Fibroblast of the aortic adventitia (primary cell): ENCODE results near the gene ADAMTS13. TPM values are rescaled to one million over a fixed set of nuclear protein-coding genes. Genes with fewer than 3 reads are reported as not detected.

Experiments used
- DNase-seq: peaks from one replicate; pipeline ENCODE4 v3.0.0-alpha.2; 2010; ENCODE audit warnings: low read depth
- H3K4me3 ChIP-seq: 2 replicates; pipeline ENCODE4 v1.5.1; 2011; ENCODE audit warnings: low read depth, mild to moderate bottlenecking, control low read depth, low read length, moderate library complexity
- total RNA-seq: library from RNA; depleted of rRNA; stranded (reverse); fragments of >200 nt; gene quantifications from 2 replicates; pipeline ENCODE4 v1.2.3, GENCODE V29; 2012; ENCODE audit warnings: low replicate concordance
- TF ChIP-seq, protein P1 (sequence below): IDR thresholded peaks from 2 replicates; pipeline ENCODE4 v1.5.1; 2011; ENCODE audit warnings: mild to moderate bottlenecking, low read length, control low read depth, inconsistent platforms; ENCODE audit not compliant: insufficient read depth

Gene ADAMTS13
- total RNA-seq, 1 donor: 1.4 TPM

DNA sequence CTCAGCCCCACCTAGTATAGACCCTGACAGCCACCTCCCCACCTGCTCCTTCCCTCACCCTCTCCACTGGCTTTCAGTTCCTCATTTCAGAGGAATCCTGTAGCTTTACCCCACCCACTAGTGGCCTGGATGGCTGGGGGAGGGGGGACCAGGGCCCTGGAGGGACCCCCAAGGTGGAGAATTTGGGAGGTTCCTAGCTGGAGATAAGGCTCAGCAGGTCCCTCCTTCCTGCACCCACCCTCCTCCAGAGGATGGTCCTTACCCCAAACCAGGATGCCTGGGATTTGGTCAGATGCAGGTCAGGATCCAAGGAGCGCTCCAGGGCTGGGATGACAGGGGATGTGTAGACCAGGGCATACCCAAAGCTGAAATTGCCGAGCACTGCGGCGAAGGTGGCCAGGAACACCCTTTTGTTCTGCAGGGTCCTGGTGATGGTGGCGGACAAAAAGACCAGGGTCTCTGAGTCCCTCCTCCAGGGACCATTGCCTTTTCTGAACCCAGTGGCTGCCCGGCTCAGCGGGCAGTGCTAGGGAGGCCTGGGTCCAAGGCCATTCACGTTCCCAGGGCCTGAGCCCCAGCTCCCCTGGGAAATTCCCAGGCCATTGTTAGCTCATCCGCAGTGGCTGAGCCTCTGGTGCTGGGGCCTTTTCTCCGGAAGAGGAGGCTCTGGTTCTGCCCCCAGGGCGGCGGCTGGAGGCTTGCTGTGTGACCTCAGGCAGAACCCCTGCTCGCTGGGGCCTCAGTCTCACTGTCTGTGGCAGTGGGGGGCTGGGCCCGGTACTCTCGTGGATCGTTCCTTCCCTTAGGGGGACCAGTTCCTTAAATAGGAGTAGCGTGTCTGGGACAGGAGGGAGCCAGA, 56.1 kb downstream of the ADAMTS13 start:
- H3K4me3 ChIP-seq: peak overlapping the region; percentile 74
- peak; percentile 9 for DNase-seq
- TF ChIP-seq, protein P1, sequence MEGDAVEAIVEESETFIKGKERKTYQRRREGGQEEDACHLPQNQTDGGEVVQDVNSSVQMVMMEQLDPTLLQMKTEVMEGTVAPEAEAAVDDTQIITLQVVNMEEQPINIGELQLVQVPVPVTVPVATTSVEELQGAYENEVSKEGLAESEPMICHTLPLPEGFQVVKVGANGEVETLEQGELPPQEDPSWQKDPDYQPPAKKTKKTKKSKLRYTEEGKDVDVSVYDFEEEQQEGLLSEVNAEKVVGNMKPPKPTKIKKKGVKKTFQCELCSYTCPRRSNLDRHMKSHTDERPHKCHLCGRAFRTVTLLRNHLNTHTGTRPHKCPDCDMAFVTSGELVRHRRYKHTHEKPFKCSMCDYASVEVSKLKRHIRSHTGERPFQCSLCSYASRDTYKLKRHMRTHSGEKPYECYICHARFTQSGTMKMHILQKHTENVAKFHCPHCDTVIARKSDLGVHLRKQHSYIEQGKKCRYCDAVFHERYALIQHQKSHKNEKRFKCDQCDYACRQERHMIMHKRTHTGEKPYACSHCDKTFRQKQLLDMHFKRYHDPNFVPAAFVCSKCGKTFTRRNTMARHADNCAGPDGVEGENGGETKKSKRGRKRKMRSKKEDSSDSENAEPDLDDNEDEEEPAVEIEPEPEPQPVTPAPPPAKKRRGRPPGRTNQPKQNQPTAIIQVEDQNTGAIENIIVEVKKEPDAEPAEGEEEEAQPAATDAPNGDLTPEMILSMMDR: no peak

DNA sequence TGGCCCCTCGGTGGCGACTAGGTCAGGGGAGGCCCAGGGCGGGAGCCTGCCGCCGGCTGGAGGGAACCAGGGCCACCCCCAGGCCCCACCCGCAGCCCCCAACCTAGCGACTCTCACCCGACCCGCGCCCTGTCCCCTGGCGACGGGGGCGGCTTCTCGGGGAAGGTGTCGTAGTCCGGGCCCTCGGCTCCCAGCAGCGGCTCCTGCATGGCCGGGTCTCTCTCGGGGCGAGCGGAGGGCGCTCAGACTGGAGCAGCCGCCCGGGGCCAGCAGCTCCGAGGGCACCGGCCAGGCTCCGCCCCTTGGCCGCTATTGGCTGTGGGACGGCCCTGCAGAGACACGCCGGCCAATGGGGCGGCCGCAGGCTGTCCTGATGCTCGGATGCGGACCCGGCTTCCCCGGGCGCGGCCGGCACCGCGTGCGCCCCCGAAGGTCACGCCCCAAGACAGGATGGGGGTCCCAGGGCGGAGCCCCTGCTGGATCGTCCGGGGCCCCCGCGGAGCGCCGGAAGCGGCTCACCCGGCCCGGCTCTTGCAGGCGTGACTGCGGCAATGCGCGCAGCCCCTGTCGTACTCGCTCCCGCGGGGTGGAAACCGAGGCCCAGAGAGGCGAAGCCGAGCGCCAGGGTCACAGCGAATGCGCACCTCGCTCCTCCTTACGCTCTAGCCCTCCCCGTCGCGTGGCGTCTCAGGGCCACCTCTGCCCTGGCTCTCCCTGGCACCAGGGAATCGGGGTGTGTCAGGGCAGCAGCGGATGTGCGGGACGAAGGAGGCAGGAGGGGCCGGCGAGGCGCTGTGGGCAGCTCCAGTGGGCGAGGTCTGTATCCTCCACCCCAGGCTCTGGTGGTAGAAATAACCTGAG, 56.9 kb downstream of the ADAMTS13 start, which contains the start of gene SLC2A6:
TSS of gene SLC2A6 (minus strand) at position 249 of the 861 bp plus-strand sequence. CDS start at position 209, 40 bp downstream.
- DNase-seq: peak; percentile 65
- peak within 1 kb of the TSS; percentile 74 for H3K4me3 ChIP-seq
- TF ChIP-seq, protein P1: no peak

DNA sequence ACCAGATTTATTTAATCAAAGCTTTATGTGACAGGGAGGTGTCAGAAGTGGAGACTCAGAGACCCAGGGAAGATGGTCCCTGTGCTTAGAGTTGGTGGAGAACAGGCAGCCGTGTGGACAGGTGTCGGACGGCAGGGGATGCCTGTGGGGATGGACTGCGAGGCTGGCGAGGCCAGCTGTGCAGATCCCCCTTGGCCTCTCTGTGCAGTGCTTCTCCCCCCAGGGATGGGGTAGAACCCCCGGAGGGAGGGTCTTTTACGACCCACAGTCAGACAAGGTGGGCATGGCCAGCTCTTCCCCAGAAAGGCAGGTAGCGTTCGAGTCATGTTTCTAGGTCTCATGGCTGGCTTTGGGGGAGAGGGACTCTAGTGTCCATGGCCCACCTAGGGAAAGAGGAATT, 61.4 kb downstream of the ADAMTS13 start:
- TF ChIP-seq, protein P1: no peak
- no peak for DNase-seq
- no peak overlapping the region for H3K4me3 ChIP-seq

DNA sequence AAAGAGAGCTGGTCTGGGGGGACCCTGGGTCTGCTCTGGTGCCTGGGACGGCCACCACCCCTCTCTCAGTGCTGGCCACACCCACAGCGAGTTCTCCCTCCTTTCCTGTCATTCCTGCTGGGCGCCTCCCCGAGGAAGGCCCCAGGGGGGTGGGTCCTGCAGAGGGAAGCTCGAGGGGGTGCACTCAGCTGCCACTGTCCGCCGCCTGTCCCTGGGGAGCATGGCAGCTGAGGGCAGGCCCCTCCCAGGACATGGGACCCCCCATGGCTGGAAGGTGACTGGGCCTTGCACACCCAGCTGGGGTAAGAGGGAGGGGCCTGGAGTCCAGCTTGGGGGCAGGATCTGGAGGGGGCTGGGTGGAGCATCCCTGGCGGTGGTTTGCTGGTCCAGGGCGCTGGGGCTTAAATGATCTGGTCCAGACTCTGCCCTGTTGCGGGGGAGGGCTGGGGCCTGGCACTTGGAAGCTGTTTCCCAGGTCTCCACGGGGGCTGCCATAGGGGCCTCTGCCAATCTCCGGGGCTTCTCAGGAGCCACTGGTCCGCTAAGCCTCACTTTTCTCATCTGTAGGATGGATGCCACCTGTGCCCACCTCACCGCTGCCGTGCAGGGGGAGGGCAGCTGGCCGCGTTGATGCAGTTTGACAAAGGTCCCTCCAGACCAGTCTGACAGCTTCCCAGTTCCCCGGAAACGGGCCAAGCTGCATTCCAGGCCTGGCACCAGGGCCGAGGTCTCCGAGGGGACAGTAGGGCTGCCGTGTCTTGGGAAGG, 62.7 kb downstream of the ADAMTS13 start:
- H3K4me3 ChIP-seq: no peak overlapping the region
- DNase-seq: no peak
- TF ChIP-seq, protein P1: no peak

DNA sequence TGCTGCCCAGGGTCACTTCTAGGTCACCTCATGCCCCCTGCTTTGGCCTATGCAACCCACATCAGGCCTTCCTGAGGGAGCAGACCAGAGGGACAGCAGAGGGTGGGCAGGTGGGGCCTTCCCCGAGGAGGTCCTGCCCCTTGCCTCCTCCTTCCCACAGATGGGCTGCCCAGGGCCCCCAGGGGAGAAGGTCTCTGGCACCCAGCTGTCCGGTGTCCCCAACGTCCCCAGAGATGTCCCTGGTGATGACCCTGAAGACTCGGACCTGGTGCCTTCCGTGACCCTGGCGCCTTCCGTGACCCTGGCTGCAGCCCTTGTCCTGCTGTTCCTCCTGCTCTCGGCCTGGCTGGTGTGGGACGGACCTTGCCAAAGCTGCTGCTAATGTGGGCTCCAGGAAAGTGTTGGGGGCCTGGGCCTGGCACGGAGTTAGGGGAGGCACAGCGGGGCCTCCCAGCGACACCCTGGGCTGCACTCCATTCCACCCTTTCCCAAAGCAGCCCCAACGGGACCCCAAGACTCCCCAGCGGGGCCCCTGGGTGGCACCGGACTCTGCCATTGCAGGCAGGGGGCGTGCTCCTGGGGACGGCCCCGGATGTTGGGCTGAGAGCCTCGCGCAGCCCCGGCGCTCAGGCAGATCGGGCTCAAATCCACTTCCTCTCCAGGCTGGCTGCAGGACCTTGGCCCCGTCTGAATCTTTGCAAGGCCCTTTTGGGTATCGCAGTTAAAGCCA, 63.5 kb downstream of the ADAMTS13 start:
- DNase-seq: no peak
- TF ChIP-seq, protein P1: no peak
- H3K4me3 ChIP-seq: no peak overlapping the region

DNA sequence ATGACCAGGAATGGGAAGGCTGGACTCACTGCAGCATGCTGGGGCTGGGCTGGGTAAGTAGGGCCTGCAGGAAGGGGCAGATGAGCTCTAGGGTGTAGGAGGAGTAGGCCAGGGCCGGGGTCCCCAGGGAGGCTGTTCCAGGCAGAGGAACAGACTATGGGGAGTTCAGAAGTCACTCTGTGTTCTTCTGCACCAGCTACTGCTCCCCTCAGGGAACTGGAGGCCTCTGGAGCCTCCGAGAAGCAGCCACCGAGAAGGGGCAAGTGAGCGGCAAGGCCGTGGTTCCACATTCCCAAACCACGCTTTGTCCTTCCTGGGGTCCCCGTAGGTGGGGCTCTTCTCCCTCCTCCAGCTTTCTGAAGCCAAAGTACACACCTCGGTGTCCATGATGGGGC, 65.2 kb downstream of the ADAMTS13 start:
- H3K4me3 ChIP-seq: no peak overlapping the region
- no peak for DNase-seq
- TF ChIP-seq, protein P1: no peak
